ENCODE results near the gene UBR1. TPM values are rescaled to one million over a fixed set of nuclear protein-coding genes. Genes with fewer than 3 reads are reported as not detected.

The UBR1 gene
- total and polyA plus RNA-seq, 2 donors (not counting 3 experiments of a cell fraction or from before 2014, with no cell fraction given): 5.3 to 26.9 TPM

GRCh38 chr15:43091859-43092258 lies 14.0 kb downstream of the UBR1 start:
- H3K79me2 ChIP-seq (ENCODE audit: control insufficient read depth, insufficient read depth, low read length): peaks cover 65% of the 10 kb centered on the region
- H3K4me1 ChIP-seq (ENCODE audit: control insufficient read depth, extremely low read depth, insufficient read depth, low read length): no peaks in the 10 kb centered on the region
- DNase-seq (ENCODE audit: low read depth, low spot score) (no peak), FAIRE-seq (no peak)
- H4K20me1 ChIP-seq (replicated peaks; ENCODE audit: control insufficient read depth, extremely low read depth, insufficient read depth, low read length): peaks cover 5% of the 10 kb centered on the region
- BruUV-seq (replicated peaks): no TSS peak
- intact Hi-C loops (cut with micrococcal nuclease): no loop called here
- H3K4me2 ChIP-seq (ENCODE audit: insufficient read depth, low read length): no peak overlapping the region
- dilution Hi-C loops (cut with MboI; ENCODE audit: extremely low pct_ligation_motif_present, low sequenced_read_pairs): no loop called here
- POLR2A ChIA-PET: no interaction called here
- CTCF ChIA-PET: interaction anchor here (0.6 kb wide), 2 partner anchors 98 to 199 kb away, joined by 3 to 4 read pairs; no protein-coding TSS in a partner anchor
- H2AFZ ChIP-seq (ENCODE audit: low read depth, low read length): no peak overlapping the region
- no peak overlapping the region for H3K27ac ChIP-seq (ENCODE audit: insufficient read depth, low read depth, low read length)
- no peak overlapping the region for H3K4me3 ChIP-seq (replicated peaks in 1 of 3; ENCODE audit: insufficient read depth in 1 of 3, low read depth in 1 of 3, low read length in 3 of 3)
- H3K27me3 ChIP-seq (ENCODE audit: control insufficient read depth in 2 of 2, insufficient read depth in 2 of 2, low read length in 2 of 2): no peaks in the 10 kb centered on the region
- TF ChIP-seq MYC (IDR thresholded peaks at IDR 0.05; ENCODE audit: low read depth, low read length): no peak
- H3K9ac ChIP-seq (replicated peaks; ENCODE audit: extremely low read depth, insufficient read depth, low read length): no peak overlapping the region
- peaks cover 0 to 2% of the 10 kb centered on the region in 2 experiments for H3K36me3 ChIP-seq (ENCODE audit: control insufficient read depth in 2 of 2, extremely low read depth in 1 of 2, insufficient read depth in 2 of 2, low read length in 2 of 2)
- no peaks in the 10 kb centered on the region for H3K9me3 ChIP-seq (replicated peaks; ENCODE audit: control insufficient read depth, insufficient read depth, low read length)
- no peaks in the 10 kb centered on the region for H3K9me1 ChIP-seq (replicated peaks; ENCODE audit: control insufficient read depth, extremely low read depth, insufficient read depth, low read length)

DNA sequence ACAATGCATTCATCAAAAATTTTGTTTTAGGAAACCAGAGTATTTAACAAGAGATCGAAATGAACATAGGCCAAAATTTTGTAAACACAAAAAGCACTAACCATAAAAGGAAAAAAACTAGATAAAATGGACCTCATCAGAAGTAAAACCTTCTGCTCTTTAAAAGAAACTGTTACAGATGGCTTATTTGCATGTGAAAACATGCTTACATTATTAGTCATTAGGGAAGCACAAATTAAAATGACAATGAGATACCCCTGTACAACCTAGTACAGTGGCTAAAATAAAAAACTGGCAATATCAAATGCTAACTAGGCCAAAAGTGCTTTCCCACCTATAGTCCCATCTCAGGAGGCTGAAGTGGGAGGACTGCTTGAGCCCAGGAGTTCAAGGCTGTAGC lies 19.3 kb downstream of the UBR1 start:
- CTCF ChIA-PET: interaction anchor here (0.7 to 1.2 kb wide), 2 partner anchors 18 to 256 kb away, joined by 3 read pairs; no protein-coding TSS in a partner anchor
- H3K9ac ChIP-seq (replicated peaks; ENCODE audit: extremely low read depth, insufficient read depth, low read length): no peak overlapping the region
- H3K9me1 ChIP-seq (replicated peaks; ENCODE audit: control insufficient read depth, extremely low read depth, insufficient read depth, low read length): no peaks in the 10 kb centered on the region

More for the DNA sequence above, 19.3 kb downstream of the UBR1 start:
- dilution Hi-C loops (cut with MboI; ENCODE audit: extremely low pct_ligation_motif_present, low sequenced_read_pairs) (no loop called here), intact Hi-C loops (cut with micrococcal nuclease) (no loop called here)
- no peaks in the 10 kb centered on the region for H3K36me3 ChIP-seq (ENCODE audit: control insufficient read depth in 2 of 2, extremely low read depth in 1 of 2, insufficient read depth in 2 of 2, low read length in 2 of 2)
- TF ChIP-seq GATA2 (IDR thresholded peaks at IDR 0.05; ENCODE audit: insufficient read depth, insufficient read length, low read depth, low read length) (no peak), EZH2 (IDR thresholded peaks at IDR 0.05; ENCODE audit: borderline replicate concordance, low read depth, low read length, severe bottlenecking) (no peak), POLR2A (IDR thresholded peaks at IDR 0.05; ENCODE audit: low read depth, low read length) (no peak), FOS (IDR thresholded peaks at IDR 0.05; ENCODE audit: borderline replicate concordance, insufficient read depth, low read length) (no peak), POLR2AphosphoS5 (IDR thresholded peaks at IDR 0.05; ENCODE audit: insufficient read depth, low read depth, low read length) (no peak), MAX (IDR thresholded peaks at IDR 0.05; ENCODE audit: insufficient read depth, insufficient read length) (no peak), JUN (IDR thresholded peaks at IDR 0.05; ENCODE audit: borderline replicate concordance, insufficient read depth, insufficient read length, low read depth) (no peak), MYC (IDR thresholded peaks at IDR 0.05; ENCODE audit: low read depth, low read length) (no peak)
- TF ChIP-seq, protein P1, sequence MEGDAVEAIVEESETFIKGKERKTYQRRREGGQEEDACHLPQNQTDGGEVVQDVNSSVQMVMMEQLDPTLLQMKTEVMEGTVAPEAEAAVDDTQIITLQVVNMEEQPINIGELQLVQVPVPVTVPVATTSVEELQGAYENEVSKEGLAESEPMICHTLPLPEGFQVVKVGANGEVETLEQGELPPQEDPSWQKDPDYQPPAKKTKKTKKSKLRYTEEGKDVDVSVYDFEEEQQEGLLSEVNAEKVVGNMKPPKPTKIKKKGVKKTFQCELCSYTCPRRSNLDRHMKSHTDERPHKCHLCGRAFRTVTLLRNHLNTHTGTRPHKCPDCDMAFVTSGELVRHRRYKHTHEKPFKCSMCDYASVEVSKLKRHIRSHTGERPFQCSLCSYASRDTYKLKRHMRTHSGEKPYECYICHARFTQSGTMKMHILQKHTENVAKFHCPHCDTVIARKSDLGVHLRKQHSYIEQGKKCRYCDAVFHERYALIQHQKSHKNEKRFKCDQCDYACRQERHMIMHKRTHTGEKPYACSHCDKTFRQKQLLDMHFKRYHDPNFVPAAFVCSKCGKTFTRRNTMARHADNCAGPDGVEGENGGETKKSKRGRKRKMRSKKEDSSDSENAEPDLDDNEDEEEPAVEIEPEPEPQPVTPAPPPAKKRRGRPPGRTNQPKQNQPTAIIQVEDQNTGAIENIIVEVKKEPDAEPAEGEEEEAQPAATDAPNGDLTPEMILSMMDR (IDR thresholded peaks at IDR 0.05; ENCODE audit: extremely low read depth in 1 of 2, insufficient read depth in 1 of 2, low read depth in 1 of 2, low read length in 2 of 2): no peak
- H3K4me3 ChIP-seq (replicated peaks in 1 of 3; ENCODE audit: insufficient read depth in 1 of 3, low read depth in 1 of 3, low read length in 3 of 3): no peak overlapping the region
- no peaks in the 10 kb centered on the region for H3K27me3 ChIP-seq (ENCODE audit: control insufficient read depth in 2 of 2, insufficient read depth in 2 of 2, low read length in 2 of 2)
- no peak for FAIRE-seq
- H3K4me2 ChIP-seq (ENCODE audit: insufficient read depth, low read length): no peak overlapping the region
- H3K27ac ChIP-seq (ENCODE audit: insufficient read depth, low read depth, low read length): no peak overlapping the region
- peaks cover 3% of the 10 kb centered on the region for H3K4me1 ChIP-seq (ENCODE audit: control insufficient read depth, extremely low read depth, insufficient read depth, low read length)
- DNase-seq (ENCODE audit: low read depth, low spot score): no peak
- no peaks in the 10 kb centered on the region for H3K9me3 ChIP-seq (replicated peaks; ENCODE audit: control insufficient read depth, insufficient read depth, low read length)
- H2AFZ ChIP-seq (ENCODE audit: low read depth, low read length): no peak overlapping the region
- BruUV-seq (replicated peaks): no TSS peak
- peaks cover 43% of the 10 kb centered on the region for H3K79me2 ChIP-seq (ENCODE audit: control insufficient read depth, insufficient read depth, low read length)
- peaks cover 2% of the 10 kb centered on the region for H4K20me1 ChIP-seq (replicated peaks; ENCODE audit: control insufficient read depth, extremely low read depth, insufficient read depth, low read length)
- POLR2A ChIA-PET: no interaction called here
